ENCODE measurements around the gene TAF4B. TPM values are rescaled to one million over a fixed set of nuclear protein-coding genes. Genes with fewer than 3 reads are reported as not detected.
"Not testable (repeated sequence)": the region's sequence is repeated elsewhere in the genome, so short reads cannot be mapped to it uniquely, and the experiment has no call there.

TAF4B gene
- total and polyA plus RNA-seq, 2 donors (not counting 1 experiment from before 2014, with no cell fraction given), result 10.5 to 16.1 TPM

DNA sequence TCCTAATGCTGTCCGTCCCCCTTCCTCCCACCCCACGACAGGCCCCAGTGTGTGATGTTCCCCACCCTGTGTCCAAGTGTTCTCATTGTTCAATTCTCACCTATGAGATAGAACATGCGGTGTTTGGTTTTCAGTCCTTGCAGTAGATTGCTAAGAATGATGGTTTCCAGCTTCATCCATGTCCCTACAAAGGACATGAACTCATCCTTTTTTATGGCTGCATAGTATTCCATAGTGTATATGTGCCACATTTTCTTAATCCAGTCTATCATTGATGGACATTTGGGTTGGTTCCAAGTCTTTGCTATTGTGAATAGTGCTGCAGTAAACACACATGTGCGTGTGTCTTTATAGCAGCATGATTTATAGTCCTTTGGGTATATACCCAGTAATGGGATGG is 12.5 kb downstream of the TAF4B start:
- H3K4me3 ChIP-seq (ENCODE audit: control extremely low read depth in 1 of 5, extremely low read depth in 1 of 5, insufficient read depth in 1 of 5, low read depth in 2 of 5, low read length in 4 of 5); H3K27me3 Mint-ChIP-seq; H3K4me2 ChIP-seq (replicated peaks; ENCODE audit: low read depth, low read length, poor library complexity, severe bottlenecking); ATAC-seq (ENCODE audit: low read depth); POLR2A ChIA-PET; H3K27ac Mint-ChIP-seq; H3K9me3 Mint-ChIP-seq (ENCODE audit: insufficient read depth); H3K36me3 ChIP-seq (replicated peaks in 1 of 2; ENCODE audit: control extremely low read depth in 1 of 2, control insufficient read depth in 1 of 2, extremely low read depth in 1 of 2, insufficient read depth in 2 of 2, low read length in 1 of 2); H3K4me3 Mint-ChIP-seq; H3K27ac ChIP-seq (ENCODE audit: low read length in 2 of 2); CTCF ChIA-PET; DNase-seq; H3K27me3 ChIP-seq (replicated peaks in 1 of 4; ENCODE audit: control extremely low read depth in 1 of 4, control insufficient read depth in 3 of 4, insufficient read depth in 4 of 4, low read length in 3 of 4); H2AFZ ChIP-seq (ENCODE audit: insufficient read depth, low read depth, low read length, poor library complexity, severe bottlenecking); H3K9ac ChIP-seq (ENCODE audit: low read length); intact Hi-C loops (cut with micrococcal nuclease); H3K9me3 ChIP-seq (ENCODE audit: control extremely low read depth in 1 of 3, control insufficient read depth in 2 of 3, insufficient read depth in 1 of 3, low read length in 2 of 3); H3K4me1 ChIP-seq (ENCODE audit: control insufficient read depth in 2 of 2, insufficient read depth in 2 of 2, low read length in 2 of 2): not testable (repeated sequence)
- Histone ChIP-seq H3K79me2 (ENCODE audit: control insufficient read depth, insufficient read depth, low read length) (peaks cover 51% of the 10 kb centered on the region), H4K20me1 (ENCODE audit: control insufficient read depth, insufficient read depth, low read length, poor library complexity, severe bottlenecking) (peaks cover 28% of the 10 kb centered on the region)
- peaks cover 35% of the 10 kb centered on the region for H3K4me1 Mint-ChIP-seq
- no CpG with 5 or more reads among the region's 4 CpGs for WGBS (ENCODE audit: insufficient coverage)

DNA sequence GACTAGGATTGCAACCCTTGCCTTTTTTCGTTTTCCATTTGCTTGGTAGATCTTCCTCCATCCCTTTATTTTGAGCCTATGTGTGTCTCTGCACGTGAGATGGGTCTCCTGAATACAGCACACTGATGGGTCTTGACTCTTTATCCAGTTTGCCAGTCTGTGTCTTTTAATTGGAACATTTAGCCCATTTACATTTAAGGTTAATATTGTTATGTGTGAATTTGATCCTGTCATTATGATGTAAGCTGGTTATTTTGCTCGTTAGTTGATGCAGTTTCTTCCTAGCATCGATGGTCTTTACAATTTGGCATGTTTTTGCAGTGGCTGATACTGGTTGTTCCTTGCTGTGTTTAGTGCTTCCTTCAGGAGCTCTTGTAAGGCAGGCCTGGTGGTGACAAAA is 16.1 kb downstream of the TAF4B start:
- H3K4me2 ChIP-seq (replicated peaks; ENCODE audit: low read depth, low read length, poor library complexity, severe bottlenecking); intact Hi-C loops (cut with micrococcal nuclease); H3K27me3 Mint-ChIP-seq; H3K4me3 ChIP-seq (ENCODE audit: control extremely low read depth in 1 of 5, extremely low read depth in 1 of 5, insufficient read depth in 1 of 5, low read depth in 2 of 5, low read length in 4 of 5); H3K27ac ChIP-seq (ENCODE audit: low read length in 2 of 2); H2AFZ ChIP-seq (ENCODE audit: insufficient read depth, low read depth, low read length, poor library complexity, severe bottlenecking); H3K4me3 Mint-ChIP-seq; H3K9me3 Mint-ChIP-seq (ENCODE audit: insufficient read depth); H3K4me1 Mint-ChIP-seq; DNase-seq; ATAC-seq (ENCODE audit: low read depth); H3K36me3 ChIP-seq (replicated peaks in 1 of 2; ENCODE audit: control extremely low read depth in 1 of 2, control insufficient read depth in 1 of 2, extremely low read depth in 1 of 2, insufficient read depth in 2 of 2, low read length in 1 of 2); H3K27ac Mint-ChIP-seq; H3K4me1 ChIP-seq (ENCODE audit: control insufficient read depth in 2 of 2, insufficient read depth in 2 of 2, low read length in 2 of 2); POLR2A ChIA-PET; CTCF ChIA-PET; H3K27me3 ChIP-seq (replicated peaks in 1 of 4; ENCODE audit: control extremely low read depth in 1 of 4, control insufficient read depth in 3 of 4, insufficient read depth in 4 of 4, low read length in 3 of 4); H3K9ac ChIP-seq (ENCODE audit: low read length): not testable (repeated sequence)
- H4K20me1 ChIP-seq (ENCODE audit: control insufficient read depth, insufficient read depth, low read length, poor library complexity, severe bottlenecking), result peaks cover 19% of the 10 kb centered on the region
- H3K79me2 ChIP-seq (ENCODE audit: control insufficient read depth, insufficient read depth, low read length), result peaks cover 52% of the 10 kb centered on the region
- peaks cover 0 to 18% (median 5%) of the 10 kb centered on the region in 3 donors for H3K9me3 ChIP-seq (ENCODE audit: control extremely low read depth in 1 of 3, control insufficient read depth in 2 of 3, insufficient read depth in 1 of 3, low read length in 2 of 3)
- whole genome bisulfite sequencing (ENCODE audit: insufficient coverage), result 100% methylated on average over 2 of the region's 4 CpGs

GRCh38 chr18:26245434-26245833 is 19.2 kb downstream of the TAF4B start:
- POLR2A ChIA-PET; CTCF ChIA-PET; H3K27me3 Mint-ChIP-seq; H3K4me1 Mint-ChIP-seq; H3K4me1 ChIP-seq (ENCODE audit: control insufficient read depth in 2 of 2, insufficient read depth in 2 of 2, low read length in 2 of 2); H3K36me3 ChIP-seq (replicated peaks in 1 of 2; ENCODE audit: control extremely low read depth in 1 of 2, control insufficient read depth in 1 of 2, extremely low read depth in 1 of 2, insufficient read depth in 2 of 2, low read length in 1 of 2); DNase-seq; H3K9ac ChIP-seq (ENCODE audit: low read length); H2AFZ ChIP-seq (ENCODE audit: insufficient read depth, low read depth, low read length, poor library complexity, severe bottlenecking); intact Hi-C loops (cut with micrococcal nuclease); H3K9me3 Mint-ChIP-seq (ENCODE audit: insufficient read depth); H3K4me3 ChIP-seq (ENCODE audit: control extremely low read depth in 1 of 5, extremely low read depth in 1 of 5, insufficient read depth in 1 of 5, low read depth in 2 of 5, low read length in 4 of 5); H3K27ac Mint-ChIP-seq; ATAC-seq (ENCODE audit: low read depth); H3K27me3 ChIP-seq (replicated peaks in 1 of 4; ENCODE audit: control extremely low read depth in 1 of 4, control insufficient read depth in 3 of 4, insufficient read depth in 4 of 4, low read length in 3 of 4); H3K27ac ChIP-seq (ENCODE audit: low read length in 2 of 2); H3K4me3 Mint-ChIP-seq; H3K4me2 ChIP-seq (replicated peaks; ENCODE audit: low read depth, low read length, poor library complexity, severe bottlenecking): not testable (repeated sequence)
- Histone ChIP-seq H3K79me2 (ENCODE audit: control insufficient read depth, insufficient read depth, low read length) (peaks cover 57% of the 10 kb centered on the region), H3K9me3 (ENCODE audit: control extremely low read depth in 1 of 3, control insufficient read depth in 2 of 3, insufficient read depth in 1 of 3, low read length in 2 of 3) (peaks cover 0 to 18% (median 5%) of the 10 kb centered on the region in 3 donors), H4K20me1 (ENCODE audit: control insufficient read depth, insufficient read depth, low read length, poor library complexity, severe bottlenecking) (peaks cover 11% of the 10 kb centered on the region)
- WGBS (ENCODE audit: insufficient coverage), result 97% methylated on average over 4 of the region's 5 CpGs
